K562 (cell line): ENCODE data around the gene C4A. TPM values are rescaled to one million over a fixed set of nuclear protein-coding genes. Genes with fewer than 3 reads are reported as not detected.

ENCODE experiments used
- CC2D1A ChIP-seq: fragments of 450-650 bp; IDR thresholded peaks from 2 replicates; pipeline ENCODE4 v1.6.1; 2017; ENCODE audit warnings: mild to moderate bottlenecking
- CTBP1 ChIP-seq: fragments of 450-650 bp; IDR thresholded peaks from 2 replicates; pipeline ENCODE4 v1.6.1; 2016; ENCODE audit warnings: borderline replicate concordance
- HDAC3 ChIP-seq: fragments of 450-650 bp; IDR thresholded peaks from 2 replicates; pipeline ENCODE4 v1.6.1; 2018; ENCODE audit warnings: borderline replicate concordance, mild to moderate bottlenecking, moderate library complexity; ENCODE audit not compliant: partially characterized antibody
- JUN ChIP-seq, 2 experiments: sonication (generic) in 1 of 2; formaldehyde crosslinking in 1 of 2; IDR thresholded peaks; 2 replicates each; pipeline versions ENCODE4 v1.6.1 to v1.8.0; 2012 to 2022; ENCODE audit warnings: borderline replicate concordance in 2 of 2, mild to moderate bottlenecking in 2 of 2, improper control_type of control experiment in 1 of 2, low read depth in 1 of 2, low read length in 1 of 2, missing genetic modification reagents in 1 of 2
- KLF13 ChIP-seq: fragments of 450-650 bp; IDR thresholded peaks from 2 replicates; pipeline ENCODE4 v1.6.1; 2016; ENCODE audit warnings: missing genetic modification characterization, low read depth, mild to moderate bottlenecking, missing compliant biosample characterization, moderate library complexity, borderline replicate concordance
- MAFK ChIP-seq: IDR thresholded peaks from 2 replicates; pipeline ENCODE4 v1.6.1; 2011; ENCODE audit warnings: low read length, improper control_type of control experiment
- MTA1 ChIP-seq: fragments of 450-650 bp; IDR thresholded peaks from 2 replicates; pipeline ENCODE4 v1.6.1; 2017; ENCODE audit warnings: borderline replicate concordance
- MTF1 ChIP-seq: fragments of 250-450 bp; sonication (Bioruptor Pico); IDR thresholded peaks from 2 replicates; pipeline ENCODE4 v1.9.0; 2021; ENCODE audit warnings: moderate library complexity, mild to moderate bottlenecking, inconsistent platforms, borderline replicate concordance
- NFYB ChIP-seq: IDR thresholded peaks from 2 replicates; pipeline ENCODE4 v1.6.1; 2011; ENCODE audit warnings: mild to moderate bottlenecking, moderate library complexity; ENCODE audit not compliant: insufficient read length; ENCODE audit errors: extremely low read depth
- NR2C1 ChIP-seq, 2 experiments: fragments of 450-650 bp; IDR thresholded peaks; 2 replicates each; pipeline ENCODE4 v1.6.1; 2017; ENCODE audit warnings: mild to moderate bottlenecking in 2 of 2, antibody characterized with exemption in 1 of 2, inconsistent platforms in 1 of 2, missing compliant biosample characterization in 1 of 2, missing genetic modification characterization in 1 of 2
- PHTF2 ChIP-seq: fragments of 250-450 bp; sonication (Bioruptor Pico); IDR thresholded peaks from 2 replicates; pipeline ENCODE4 v1.5.0; 2021; ENCODE audit warnings: mild to moderate bottlenecking
- POLR2AphosphoS2 ChIP-seq: IDR thresholded peaks from 2 replicates; pipeline ENCODE4 v1.6.1; 2012; ENCODE audit warnings: low read length, improper control_type of control experiment
- SLC30A9 ChIP-seq: fragments of 250-450 bp; sonication (Bioruptor Pico); IDR thresholded peaks from 2 replicates; pipeline ENCODE4 v1.8.0; 2022; ENCODE audit warnings: mild to moderate bottlenecking, moderate library complexity
- TCFL5 ChIP-seq: fragments of 250-450 bp; sonication (Bioruptor Pico); conservative IDR thresholded peaks from 2 replicates; pipeline ENCODE4 v1.6.1; 2021; ENCODE audit warnings: mild to moderate bottlenecking, moderate library complexity, matching md5 sums
- YBX1 ChIP-seq: fragments of 450-650 bp; IDR thresholded peaks from 2 replicates; pipeline ENCODE4 v1.7.1; 2016; ENCODE audit warnings: mild to moderate bottlenecking
- ZBTB8A ChIP-seq: fragments of 450-650 bp; IDR thresholded peaks from 2 replicates; pipeline ENCODE4 v1.6.1; 2018; ENCODE audit warnings: mild to moderate bottlenecking, moderate library complexity; ENCODE audit not compliant: partially characterized antibody
- ZNF586 ChIP-seq: fragments of 450-650 bp; formaldehyde crosslinking; conservative IDR thresholded peaks from 2 replicates; pipeline ENCODE4 v1.4.0; 2020; ENCODE audit warnings: mild to moderate bottlenecking, moderate library complexity
- ZNF76 ChIP-seq: fragments of 250-450 bp; sonication (Bioruptor Pico); IDR thresholded peaks from 2 replicates; pipeline ENCODE4 v1.4.0; 2020; ENCODE audit warnings: mild to moderate bottlenecking, moderate library complexity, borderline replicate concordance
- ZNF77 ChIP-seq: fragments of 250-450 bp; sonication (Bioruptor Pico); IDR thresholded peaks from 2 replicates; pipeline ENCODE4 v1.5.0; 2020
- polyA plus RNA-seq, 8 experiments: library from polyadenylated mRNA; depleted of rRNA in 4 of 8; stranded (reverse) in 5 of 8; unstranded in 3 of 8; fragments of >200 nt; fragmentation: Nextera tagmentation in 2 of 8; fragmentation: Illumina TruSeq in 1 of 8; extraction: Ambion mirVana in 2 of 8; extraction: Trizol in 1 of 8; gene quantifications; 2 replicates each; pipeline versions ENCODE4 v1.2.1 to v1.2.3, GENCODE V29; 2011 to 2014; ENCODE audit warnings: inconsistent platforms in 1 of 8, missing spikeins in 1 of 8
- total RNA-seq, 7 experiments: library from RNA; depleted of rRNA in 6 of 7; stranded (reverse); fragments of >200 nt in 6 of 7; fragmentation: Illumina TruSeq in 2 of 7; extraction: Trizol in 2 of 7; gene quantifications; 2 replicates each; pipeline versions ENCODE4 v1.2.1 to v1.2.3, GENCODE V29; 2011 to 2021; ENCODE audit warnings: low replicate concordance in 1 of 7
- TF ChIP-seq, protein P1 (sequence below): sonication (generic); formaldehyde crosslinking; IDR thresholded peaks from 2 replicates; pipeline ENCODE4 v1.8.1; 2022; ENCODE audit warnings: missing genetic modification reagents
- TF ChIP-seq, protein P2 (sequence below): sonication (generic); formaldehyde crosslinking; IDR thresholded peaks from 2 replicates; pipeline ENCODE4 v1.8.0; 2022; ENCODE audit warnings: mild to moderate bottlenecking, missing genetic modification reagents
- TF ChIP-seq, protein P3 (sequence below): fragments of 250-450 bp; sonication (Bioruptor Pico); IDR thresholded peaks from 2 replicates; pipeline ENCODE4 v1.8.0; 2021; ENCODE audit warnings: borderline replicate concordance, mild to moderate bottlenecking, moderate library complexity; ENCODE audit not compliant: poor library complexity, severe bottlenecking
- TF ChIP-seq, protein P4 (sequence below): fragments of 250-450 bp; sonication (Bioruptor Pico); IDR thresholded peaks from 2 replicates; pipeline ENCODE4 v1.8.0; 2021; ENCODE audit warnings: moderate library complexity, mild to moderate bottlenecking, inconsistent platforms

C4A gene
- total and polyA plus RNA-seq, 9 of the 15 experiments (the other 6 are each of a cell fraction or from before 2014, with no cell fraction given) = 0.27 to 7.6 (median 5.0) TPM

DNA sequence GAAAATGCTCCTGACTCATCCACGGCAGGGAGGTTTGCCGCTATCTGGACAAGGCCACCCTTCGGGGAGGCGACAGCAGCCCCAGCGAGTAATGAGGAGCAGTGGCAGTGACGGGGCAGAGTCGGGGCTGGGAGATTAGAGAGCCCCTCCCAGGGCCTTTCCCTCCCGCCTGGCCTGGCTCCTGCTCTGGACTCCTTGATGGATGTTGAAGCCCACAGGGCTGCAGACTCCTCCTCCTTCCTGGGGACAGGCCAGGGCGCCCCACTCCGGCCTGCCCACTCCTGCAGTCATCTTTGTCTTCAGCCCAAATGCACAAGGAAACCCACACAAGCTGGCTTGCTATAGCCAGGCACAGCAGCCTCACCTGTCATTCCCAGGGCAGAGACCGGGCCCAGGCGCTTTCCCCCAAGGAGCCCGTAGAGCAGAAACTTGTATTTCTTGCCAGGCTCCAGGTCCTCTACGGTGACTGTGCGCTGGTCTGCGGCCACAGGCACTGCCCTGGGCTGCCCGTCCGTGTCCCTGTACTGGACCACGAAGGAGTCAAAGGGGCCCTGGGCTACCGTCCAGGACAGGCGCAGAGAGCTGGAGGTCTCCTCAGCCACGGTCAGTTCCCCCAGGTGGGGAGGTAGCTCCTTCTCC lies 64.1 kb downstream of the C4A start (continued):
- TF ChIP-seq, protein P1, sequence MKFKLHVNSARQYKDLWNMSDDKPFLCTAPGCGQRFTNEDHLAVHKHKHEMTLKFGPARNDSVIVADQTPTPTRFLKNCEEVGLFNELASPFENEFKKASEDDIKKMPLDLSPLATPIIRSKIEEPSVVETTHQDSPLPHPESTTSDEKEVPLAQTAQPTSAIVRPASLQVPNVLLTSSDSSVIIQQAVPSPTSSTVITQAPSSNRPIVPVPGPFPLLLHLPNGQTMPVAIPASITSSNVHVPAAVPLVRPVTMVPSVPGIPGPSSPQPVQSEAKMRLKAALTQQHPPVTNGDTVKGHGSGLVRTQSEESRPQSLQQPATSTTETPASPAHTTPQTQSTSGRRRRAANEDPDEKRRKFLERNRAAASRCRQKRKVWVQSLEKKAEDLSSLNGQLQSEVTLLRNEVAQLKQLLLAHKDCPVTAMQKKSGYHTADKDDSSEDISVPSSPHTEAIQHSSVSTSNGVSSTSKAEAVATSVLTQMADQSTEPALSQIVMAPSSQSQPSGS (CRISPR knock-in tag) = no peak
- TF ChIP-seq ZBTB8A (no peak), YBX1 (no peak), CTBP1 (peak; percentile 63; the same call in 1 of the 2 replicates), ZNF586 (CRISPR knock-in tag) (no peak), CC2D1A (no peak), HDAC3 (no peak), MTA1 (no peak), ZNF76 (no peak), POLR2AphosphoS2 (no peak), SLC30A9 (CRISPR knock-in tag) (no peak), ZNF77 (CRISPR knock-in tag) (no peak), JUN (IDR thresholded peaks at IDR 0.05; ENCODE audit: borderline replicate concordance, low read depth, low read length) (no peak), JUN (CRISPR knock-in tag; IDR thresholded peaks at IDR 0.05; ENCODE audit: borderline replicate concordance) (no peak), NFYB (no peak), NR2C1 (IDR thresholded peaks at IDR 0.05) (no peak), NR2C1 (tag; IDR thresholded peaks at IDR 0.05) (peak; percentile 30; the same call in 1 of the 2 replicates), KLF13 (tag) (peak; percentile 34; the same call in 1 of the 2 replicates), TCFL5 (CRISPR knock-in tag) (no peak), PHTF2 (CRISPR knock-in tag) (no peak), MAFK (no peak), MTF1 (no peak)
- TF ChIP-seq, protein P2, sequence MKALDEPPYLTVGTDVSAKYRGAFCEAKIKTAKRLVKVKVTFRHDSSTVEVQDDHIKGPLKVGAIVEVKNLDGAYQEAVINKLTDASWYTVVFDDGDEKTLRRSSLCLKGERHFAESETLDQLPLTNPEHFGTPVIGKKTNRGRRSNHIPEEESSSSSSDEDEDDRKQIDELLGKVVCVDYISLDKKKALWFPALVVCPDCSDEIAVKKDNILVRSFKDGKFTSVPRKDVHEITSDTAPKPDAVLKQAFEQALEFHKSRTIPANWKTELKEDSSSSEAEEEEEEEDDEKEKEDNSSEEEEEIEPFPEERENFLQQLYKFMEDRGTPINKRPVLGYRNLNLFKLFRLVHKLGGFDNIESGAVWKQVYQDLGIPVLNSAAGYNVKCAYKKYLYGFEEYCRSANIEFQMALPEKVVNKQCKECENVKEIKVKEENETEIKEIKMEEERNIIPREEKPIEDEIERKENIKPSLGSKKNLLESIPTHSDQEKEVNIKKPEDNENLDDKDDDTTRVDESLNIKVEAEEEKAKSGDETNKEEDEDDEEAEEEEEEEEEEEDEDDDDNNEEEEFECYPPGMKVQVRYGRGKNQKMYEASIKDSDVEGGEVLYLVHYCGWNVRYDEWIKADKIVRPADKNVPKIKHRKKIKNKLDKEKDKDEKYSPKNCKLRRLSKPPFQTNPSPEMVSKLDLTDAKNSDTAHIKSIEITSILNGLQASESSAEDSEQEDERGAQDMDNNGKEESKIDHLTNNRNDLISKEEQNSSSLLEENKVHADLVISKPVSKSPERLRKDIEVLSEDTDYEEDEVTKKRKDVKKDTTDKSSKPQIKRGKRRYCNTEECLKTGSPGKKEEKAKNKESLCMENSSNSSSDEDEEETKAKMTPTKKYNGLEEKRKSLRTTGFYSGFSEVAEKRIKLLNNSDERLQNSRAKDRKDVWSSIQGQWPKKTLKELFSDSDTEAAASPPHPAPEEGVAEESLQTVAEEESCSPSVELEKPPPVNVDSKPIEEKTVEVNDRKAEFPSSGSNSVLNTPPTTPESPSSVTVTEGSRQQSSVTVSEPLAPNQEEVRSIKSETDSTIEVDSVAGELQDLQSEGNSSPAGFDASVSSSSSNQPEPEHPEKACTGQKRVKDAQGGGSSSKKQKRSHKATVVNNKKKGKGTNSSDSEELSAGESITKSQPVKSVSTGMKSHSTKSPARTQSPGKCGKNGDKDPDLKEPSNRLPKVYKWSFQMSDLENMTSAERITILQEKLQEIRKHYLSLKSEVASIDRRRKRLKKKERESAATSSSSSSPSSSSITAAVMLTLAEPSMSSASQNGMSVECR (CRISPR knock-in tag) = no peak
- TF ChIP-seq, protein P3, sequence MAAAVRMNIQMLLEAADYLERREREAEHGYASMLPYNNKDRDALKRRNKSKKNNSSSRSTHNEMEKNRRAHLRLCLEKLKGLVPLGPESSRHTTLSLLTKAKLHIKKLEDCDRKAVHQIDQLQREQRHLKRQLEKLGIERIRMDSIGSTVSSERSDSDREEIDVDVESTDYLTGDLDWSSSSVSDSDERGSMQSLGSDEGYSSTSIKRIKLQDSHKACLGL (CRISPR knock-in tag) = no peak
- TF ChIP-seq, protein P4, sequence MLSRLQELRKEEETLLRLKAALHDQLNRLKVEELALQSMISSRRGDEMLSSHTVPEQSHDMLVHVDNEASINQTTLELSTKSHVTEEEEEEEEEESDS = no peak
